B cell (primary cell): ENCODE measurements around the gene CPLX1. TPM values are rescaled to one million over a fixed set of nuclear protein-coding genes. Genes with fewer than 3 reads are reported as not detected.

ENCODE experiments used
- ATAC-seq: fragments of 200-7000 bp; cut with Tn5 transposase; one replicate; pipeline ENCODE4 v1.10.0; 2021; ENCODE audit warnings: low read depth, mild to moderate bottlenecking, moderate number of reproducible peaks, moderate library complexity
- CTCF ChIA-PET: fragments of 350-600 bp; sonication (Branson Sonifier 250); formaldehyde crosslinking; loops from one replicate; lab custom pipeline; 2021; ENCODE audit warnings: antibody characterized with exemption, inconsistent platforms; lab: Charles Lee
- POLR2A ChIA-PET: fragments of 350-600 bp; sonication (Branson Sonifier 250); formaldehyde crosslinking; loops from one replicate; lab custom pipeline; 2021; ENCODE audit warnings: antibody characterized with exemption; lab: Charles Lee
- DNase-seq: peaks from one replicate; pipeline ENCODE4 v3.0.0; 2013
- H2AFZ ChIP-seq: 2 replicates; pipeline ENCODE4 v1.6.1; 2012; ENCODE audit warnings: mild to moderate bottlenecking, low read depth, low read length; ENCODE audit not compliant: insufficient read depth, poor library complexity, severe bottlenecking
- H3K27ac ChIP-seq, 2 donors: 1 replicate in 1 of 2; 2 replicates in 1 of 2; pipeline ENCODE4 v1.5.1; 2012 to 2013; ENCODE audit warnings: low read length in 2 of 2, mild to moderate bottlenecking in 2 of 2, moderate library complexity in 1 of 2
- H3K27me3 ChIP-seq, 4 experiments: fragments of 200-600 bp in 1 of 4; sonication (generic) in 1 of 4; replicated peaks in 1 of 4; 1 replicate in 2 of 4; 2 replicates in 2 of 4; pipeline versions ENCODE4 v1.6.1 to v1.7.0; 2013 to 2016; ENCODE audit warnings: low read length in 3 of 4, mild to moderate bottlenecking in 2 of 4, mixed read lengths in 1 of 4, moderate library complexity in 1 of 4; ENCODE audit not compliant: insufficient read depth in 4 of 4, control insufficient read depth in 3 of 4; ENCODE audit errors: control extremely low read depth in 1 of 4
- H3K36me3 ChIP-seq, 2 experiments: replicated peaks in 1 of 2; 1 replicate in 1 of 2; 2 replicates in 1 of 2; pipeline versions ENCODE4 v1.6.1 to v1.7.1; 2013; ENCODE audit warnings: low read length in 1 of 2; ENCODE audit not compliant: insufficient read depth in 2 of 2, control insufficient read depth in 1 of 2; ENCODE audit errors: control extremely low read depth in 1 of 2, extremely low read depth in 1 of 2
- H3K4me1 ChIP-seq, 2 donors: fragments of 200-600 bp in 1 of 2; sonication (generic) in 1 of 2; 1 replicate in 1 of 2; 2 replicates in 1 of 2; pipeline versions ENCODE4 v1.5.1 to v1.6.1; 2013 to 2017; ENCODE audit warnings: low read length in 2 of 2; ENCODE audit not compliant: control insufficient read depth in 2 of 2, insufficient read depth in 2 of 2
- H3K4me2 ChIP-seq: replicated peaks from 2 replicates; pipeline ENCODE3; 2012; ENCODE audit warnings: mild to moderate bottlenecking, low read depth, low read length; ENCODE audit not compliant: poor library complexity, severe bottlenecking
- H3K4me3 ChIP-seq, 5 experiments: fragments of 200-600 bp in 1 of 5; sonication (generic) in 1 of 5; 1 replicate in 3 of 5; 2 replicates in 2 of 5; pipeline versions ENCODE4 v1.5.1 to v1.7.0; 2011 to 2016; ENCODE audit warnings: low read length in 4 of 5, mild to moderate bottlenecking in 4 of 5, low read depth in 2 of 5, control low read depth in 1 of 5, moderate library complexity in 1 of 5; ENCODE audit not compliant: insufficient read depth in 1 of 5; ENCODE audit errors: control extremely low read depth in 1 of 5, extremely low read depth in 1 of 5
- H3K79me2 ChIP-seq: fragments of 200-600 bp; sonication (generic); one replicate; pipeline ENCODE4 v1.6.0; 2016; ENCODE audit warnings: low read length; ENCODE audit not compliant: control insufficient read depth, insufficient read depth
- H3K9ac ChIP-seq: fragments of 200-600 bp; sonication (generic); 2 replicates; pipeline ENCODE4 v1.6.1; 2017; ENCODE audit warnings: mild to moderate bottlenecking, low read length, moderate library complexity
- H3K9me3 ChIP-seq, 3 donors: one replicate each; pipeline versions ENCODE4 v1.6.1 to v1.7.1; 2013; ENCODE audit warnings: low read length in 2 of 3; ENCODE audit not compliant: control insufficient read depth in 2 of 3, insufficient read depth in 1 of 3; ENCODE audit errors: control extremely low read depth in 1 of 3
- H4K20me1 ChIP-seq: 2 replicates; pipeline ENCODE4 v1.6.0; 2012; ENCODE audit warnings: mild to moderate bottlenecking, low read length; ENCODE audit not compliant: insufficient read depth, control insufficient read depth, poor library complexity, severe bottlenecking
- H3K27ac Mint-ChIP-seq: one replicate; pipeline ENCODE4 v1.8.0; 2021; ENCODE audit warnings: mixed read lengths
- H3K27me3 Mint-ChIP-seq: one replicate; pipeline ENCODE4 v1.8.0; 2021; ENCODE audit warnings: mixed read lengths
- H3K4me1 Mint-ChIP-seq: one replicate; pipeline ENCODE4 v1.8.0; 2021; ENCODE audit warnings: mixed read lengths
- H3K4me3 Mint-ChIP-seq: one replicate; pipeline ENCODE4 v1.8.0; 2021; ENCODE audit warnings: mixed read lengths
- H3K9me3 Mint-ChIP-seq: one replicate; pipeline ENCODE4 v1.8.0; 2022; ENCODE audit warnings: mixed read lengths; ENCODE audit not compliant: insufficient read depth
- EZH2 ChIP-seq: IDR thresholded peaks from 2 replicates; pipeline ENCODE4 v1.6.1; 2012; ENCODE audit warnings: borderline replicate concordance, low read depth, mild to moderate bottlenecking, moderate library complexity, low read length; ENCODE audit not compliant: insufficient read depth, poor library complexity, severe bottlenecking
- WGBS: methylation state at CpG from one replicate; pipeline ENCODE4 v1.1.5; 2013; ENCODE audit warnings: missing lambda C conversion rate; ENCODE audit not compliant: insufficient coverage; 5-methylcytosine and 5-hydroxymethylcytosine counted together
- intact Hi-C: fragments of 100-400 bp; cut with micrococcal nuclease; formaldehyde crosslinking; loops from one replicate; pipeline ENCODE4 v1.10.0; 2022
- polyA plus RNA-seq: library from polyadenylated mRNA; depleted of rRNA; stranded (reverse); fragments of >200 nt; gene quantifications from 2 replicates; pipeline ENCODE4 v1.2.3, GENCODE V29; 2012
- total RNA-seq, 2 donors: library from RNA; stranded (reverse); fragments of 120-200 nt in 1 of 2; gene quantifications; 1 replicate in 1 of 2; 2 replicates in 1 of 2; pipeline versions ENCODE4 v1.2.3 to v1.2.4, GENCODE V29; 2013 to 2022
- TF ChIP-seq, protein P1 (sequence below): fragments of 200-600 bp; IDR thresholded peaks from one replicate; pipeline ENCODE4 v1.8.0; 2022; ENCODE audit warnings: antibody characterized with exemption, mild to moderate bottlenecking

Gene CPLX1
- total and polyA plus RNA-seq, 2 donors (not counting 1 experiment from before 2014, with no cell fraction given) = not detected

DNA sequence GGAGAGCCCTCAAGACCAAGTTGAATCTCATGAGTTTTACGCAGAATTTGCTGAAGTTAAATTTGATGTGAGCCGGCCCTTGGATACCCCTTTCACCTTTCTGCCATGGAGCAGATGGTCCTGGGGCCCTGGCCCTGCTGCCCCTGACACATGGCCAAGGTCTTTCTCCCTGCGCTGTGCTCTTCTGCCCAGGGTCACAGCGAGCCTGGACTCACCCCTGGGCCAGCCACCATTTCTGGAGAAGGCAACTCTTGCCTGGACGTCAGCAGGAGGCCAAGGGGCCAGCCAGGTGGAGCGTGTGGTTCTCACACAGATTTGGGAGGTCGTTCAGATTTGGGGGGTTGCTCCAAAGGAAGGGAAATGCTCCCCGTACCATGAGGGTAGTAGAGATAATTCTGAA lies 90.3 kb downstream of the CPLX1 start:
- Histone ChIP-seq H3K4me3 (no peak overlapping the region), H4K20me1 (peaks cover 8% of the 10 kb centered on the region), H3K27me3 (no peaks in the 10 kb centered on the region), H3K4me1 (peaks cover 0 to 4% of the 10 kb centered on the region in 2 donors), H3K4me2 (no peak overlapping the region), H3K27ac (no peak overlapping the region), H2AFZ (no peak overlapping the region), H3K79me2 (peaks cover under 1% of the 10 kb centered on the region), H3K9me3 (peaks cover 0 to 4% (median 0%) of the 10 kb centered on the region in 3 donors), H3K9ac (no peak overlapping the region), H3K36me3 (peaks cover 0 to 65% of the 10 kb centered on the region in 2 experiments)
- Mint-ChIP-seq H3K27ac (no peak overlapping the region), H3K4me1 (peaks cover 2% of the 10 kb centered on the region), H3K9me3 (no peaks in the 10 kb centered on the region), H3K4me3 (no peak overlapping the region), H3K27me3 (no peaks in the 10 kb centered on the region)
- DNase-seq (no peak), ATAC-seq (no peak)
- WGBS = 98% methylated on average over 7 of the region's 8 CpGs
- intact Hi-C loops = no loop called here
- POLR2A ChIA-PET = no interaction called here
- no peak for TF ChIP-seq EZH2
- TF ChIP-seq, protein P1, sequence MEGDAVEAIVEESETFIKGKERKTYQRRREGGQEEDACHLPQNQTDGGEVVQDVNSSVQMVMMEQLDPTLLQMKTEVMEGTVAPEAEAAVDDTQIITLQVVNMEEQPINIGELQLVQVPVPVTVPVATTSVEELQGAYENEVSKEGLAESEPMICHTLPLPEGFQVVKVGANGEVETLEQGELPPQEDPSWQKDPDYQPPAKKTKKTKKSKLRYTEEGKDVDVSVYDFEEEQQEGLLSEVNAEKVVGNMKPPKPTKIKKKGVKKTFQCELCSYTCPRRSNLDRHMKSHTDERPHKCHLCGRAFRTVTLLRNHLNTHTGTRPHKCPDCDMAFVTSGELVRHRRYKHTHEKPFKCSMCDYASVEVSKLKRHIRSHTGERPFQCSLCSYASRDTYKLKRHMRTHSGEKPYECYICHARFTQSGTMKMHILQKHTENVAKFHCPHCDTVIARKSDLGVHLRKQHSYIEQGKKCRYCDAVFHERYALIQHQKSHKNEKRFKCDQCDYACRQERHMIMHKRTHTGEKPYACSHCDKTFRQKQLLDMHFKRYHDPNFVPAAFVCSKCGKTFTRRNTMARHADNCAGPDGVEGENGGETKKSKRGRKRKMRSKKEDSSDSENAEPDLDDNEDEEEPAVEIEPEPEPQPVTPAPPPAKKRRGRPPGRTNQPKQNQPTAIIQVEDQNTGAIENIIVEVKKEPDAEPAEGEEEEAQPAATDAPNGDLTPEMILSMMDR = no peak
- CTCF ChIA-PET = no interaction called here

Other genes starting within 250 kb of the CPLX1 start
- gene TMEM271, start 249.8 kb downstream of the CPLX1 start, total RNA-seq = not detected in 2 replicates
- gene TMEM271, start 249.8 kb downstream of the CPLX1 start, polyA plus RNA-seq = not detected in 2 replicates
- gene PDE6B, start 200.6 kb downstream of the CPLX1 start, total RNA-seq = 15.1 and 20.0 TPM in 2 replicates
- 23.0 and 25.2 TPM in 2 replicates for gene PDE6B, start 200.6 kb downstream of the CPLX1 start, polyA plus RNA-seq
- 113 and 129 TPM in 2 replicates for gene ATP5ME, start 151.9 kb downstream of the CPLX1 start, total RNA-seq
- gene ATP5ME, start 151.9 kb downstream of the CPLX1 start, polyA plus RNA-seq = 80.6 and 153 TPM in 2 replicates
- gene MYL5, start 151.6 kb downstream of the CPLX1 start, total RNA-seq = 36.3 and 38.3 TPM in 2 replicates
- 16.9 and 18.1 TPM in 2 replicates for gene MYL5, start 151.6 kb downstream of the CPLX1 start, polyA plus RNA-seq
- gene SLC49A3, start 137.0 kb downstream of the CPLX1 start, total RNA-seq = 4.3 and 6.9 TPM in 2 replicates
- gene SLC49A3, start 137.0 kb downstream of the CPLX1 start, polyA plus RNA-seq = 1.3 and 2.0 TPM in 2 replicates
- gene PCGF3, start 120.3 kb downstream of the CPLX1 start, total RNA-seq = 83.4 and 90.3 TPM in 2 replicates
- gene PCGF3, start 120.3 kb downstream of the CPLX1 start, polyA plus RNA-seq = 65.7 and 84.0 TPM in 2 replicates
- gene GAK, start 106.2 kb upstream of the CPLX1 start, total RNA-seq = 283 and 302 TPM in 2 replicates
- 113 and 134 TPM in 2 replicates for gene GAK, start 106.2 kb upstream of the CPLX1 start, polyA plus RNA-seq
- gene TMEM175, start 106.3 kb upstream of the CPLX1 start, total RNA-seq = 44.4 and 47.9 TPM in 2 replicates
- 432 and 546 TPM in 2 replicates for gene TMEM175, start 106.3 kb upstream of the CPLX1 start, polyA plus RNA-seq
- 30.4 and 34.9 TPM in 2 replicates for gene DGKQ, start 147.4 kb upstream of the CPLX1 start, total RNA-seq
- gene DGKQ, start 147.4 kb upstream of the CPLX1 start, polyA plus RNA-seq = 21.7 and 22.6 TPM in 2 replicates
- 57.8 and 67.4 TPM in 2 replicates for gene IDUA, start 160.9 kb upstream of the CPLX1 start, total RNA-seq
- gene IDUA, start 160.9 kb upstream of the CPLX1 start, polyA plus RNA-seq = 51.8 and 57.0 TPM in 2 replicates
- 0.92 and 1.1 TPM in 2 replicates for gene SLC26A1, start 167.3 kb upstream of the CPLX1 start, total RNA-seq
- gene SLC26A1, start 167.3 kb upstream of the CPLX1 start, polyA plus RNA-seq = 0.03 TPM in 1 of 2 replicates, not detected in the other
- 28.5 and 28.9 TPM in 2 replicates for gene FGFRL1, start 185.5 kb upstream of the CPLX1 start, total RNA-seq
- 24.1 and 33.8 TPM in 2 replicates for gene FGFRL1, start 185.5 kb upstream of the CPLX1 start, polyA plus RNA-seq